IgD-negative memory B cell (primary cell): ENCODE data around the gene GAS2L2. TPM values are rescaled to one million over a fixed set of nuclear protein-coding genes. Genes with fewer than 3 reads are reported as not detected.

ENCODE experiments used
- H3K27ac Mint-ChIP-seq, 3 donors: one replicate each; pipeline ENCODE4 v1.8.0; 2020 to 2022; ENCODE audit warnings: mild to moderate bottlenecking in 3 of 3, mixed read lengths in 3 of 3, moderate library complexity in 1 of 3
- H3K27me3 Mint-ChIP-seq: one replicate; pipeline ENCODE4 v1.8.0; 2021; ENCODE audit warnings: mixed read lengths
- H3K36me3 Mint-ChIP-seq: one replicate; pipeline ENCODE4 v1.8.0; 2020; ENCODE audit warnings: mild to moderate bottlenecking, mixed read lengths
- H3K4me1 Mint-ChIP-seq, 3 donors: one replicate each; pipeline ENCODE4 v1.8.0; 2020 to 2022; ENCODE audit warnings: mixed read lengths in 3 of 3, mild to moderate bottlenecking in 1 of 3
- H3K4me3 Mint-ChIP-seq, 4 donors: one replicate each; pipeline ENCODE4 v1.8.0; 2020 to 2022; ENCODE audit warnings: mild to moderate bottlenecking in 4 of 4, mixed read lengths in 4 of 4, moderate library complexity in 3 of 4
- H3K9me3 Mint-ChIP-seq, 3 donors: one replicate each; pipeline ENCODE4 v1.8.0; 2020 to 2021; ENCODE audit warnings: mixed read lengths in 3 of 3, mild to moderate bottlenecking in 1 of 3
- polyA plus RNA-seq: library from polyadenylated mRNA; unstranded; fragments of 300-500 nt; fragmentation: Illumina TruSeq; gene quantifications from one replicate; pipeline ENCODE4 v1.2.3, GENCODE V29; 2021

GAS2L2 gene
- polyA plus RNA-seq, 1 donor from 2014 or later, result not detected

DNA sequence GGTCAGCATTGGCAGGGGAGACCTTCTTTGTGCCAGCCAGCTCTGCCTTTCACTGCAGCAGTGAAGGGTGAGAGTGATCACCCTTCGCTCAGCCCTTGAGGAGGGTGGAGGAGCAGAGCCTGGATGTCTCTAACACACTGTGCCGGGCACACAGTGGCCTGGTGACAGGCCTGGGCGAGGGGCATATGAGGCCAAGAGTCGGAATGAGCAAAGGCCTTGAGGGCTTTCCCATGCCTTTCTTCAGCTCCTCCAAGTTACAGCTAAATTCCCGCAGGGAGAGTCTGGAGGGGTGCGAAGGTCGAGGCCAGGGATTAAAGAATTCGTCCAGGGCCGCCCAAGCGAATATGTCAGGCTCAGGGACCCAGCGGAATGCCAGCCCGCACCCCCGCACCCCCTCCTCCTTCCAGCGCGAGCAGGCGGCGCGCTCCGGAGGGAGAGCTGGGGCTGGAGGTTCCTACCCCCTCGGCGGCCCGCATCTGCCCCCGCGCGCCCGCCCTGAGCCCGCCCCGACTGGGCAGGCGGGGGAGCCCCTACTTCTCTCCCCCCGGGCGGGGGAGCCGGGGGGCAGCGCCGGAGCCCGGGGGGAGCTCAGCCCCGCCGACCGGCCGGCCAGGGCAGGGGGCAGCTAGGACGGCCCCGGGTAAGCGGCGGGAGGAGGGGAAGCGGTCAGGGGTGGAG lies 21.7 kb downstream of the GAS2L2 start, which contains the start of gene RASL10B:
RASL10B (plus strand) TSS at position 401 of the 678 bp plus-strand sequence. CDS start 3,546 bp downstream, outside the sequence.
- H3K4me3 Mint-ChIP-seq, result peak within 1 kb of the TSS in 3 of 4 donors; percentile 65 to 87 (median 82)
- no peaks in the 10 kb centered on the region for H3K9me3 Mint-ChIP-seq
- H3K27ac Mint-ChIP-seq, result peak within 1 kb of the TSS in 1 of 3 donors; percentile 62
- peaks cover 18% of the 10 kb centered on the region for H3K36me3 Mint-ChIP-seq
- H3K4me1 Mint-ChIP-seq, result peaks cover 0 to 11% (median 10%) of the 10 kb centered on the region in 3 donors
- peaks cover 16% of the 10 kb centered on the region for H3K27me3 Mint-ChIP-seq

GRCh38 chr17:35730400-35731005 lies 22.5 kb downstream of the GAS2L2 start:
- H3K4me1 Mint-ChIP-seq, result peaks cover 0 to 11% (median 10%) of the 10 kb centered on the region in 3 donors
- H3K9me3 Mint-ChIP-seq, result no peaks in the 10 kb centered on the region
- H3K36me3 Mint-ChIP-seq, result peaks cover 18% of the 10 kb centered on the region
- H3K27ac Mint-ChIP-seq, result no peak overlapping the region
- peaks cover 16% of the 10 kb centered on the region for H3K27me3 Mint-ChIP-seq
- H3K4me3 Mint-ChIP-seq, result peak overlapping the region in 3 of 4 donors; percentile 65 to 87 (median 82)

DNA sequence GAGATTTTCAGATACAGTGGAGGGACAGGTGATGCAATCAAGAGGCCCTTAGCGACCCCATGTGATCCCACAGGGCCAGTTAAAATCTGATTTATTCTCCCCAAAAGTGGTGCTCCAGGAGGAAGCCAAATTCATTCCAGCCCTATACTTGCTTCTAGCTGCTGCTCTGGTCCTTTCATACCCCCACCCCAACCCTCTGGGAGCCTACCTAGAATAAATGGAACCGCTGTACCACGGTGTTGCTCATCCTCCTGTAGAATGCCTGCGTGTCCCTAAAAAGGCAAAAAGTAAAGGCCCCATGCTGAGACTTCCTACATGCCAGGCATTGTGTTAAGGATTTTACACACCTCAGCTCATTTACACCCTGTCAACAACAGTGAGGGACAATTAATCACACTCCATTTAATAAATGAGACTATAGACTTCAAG lies 23.6 kb downstream of the GAS2L2 start:
- H3K4me1 Mint-ChIP-seq, result peaks cover 0 to 11% (median 10%) of the 10 kb centered on the region in 3 donors
- no peak overlapping the region for H3K4me3 Mint-ChIP-seq
- H3K27me3 Mint-ChIP-seq, result peaks cover 16% of the 10 kb centered on the region
- H3K9me3 Mint-ChIP-seq, result no peaks in the 10 kb centered on the region
- no peak overlapping the region for H3K27ac Mint-ChIP-seq
- H3K36me3 Mint-ChIP-seq, result peaks cover 21% of the 10 kb centered on the region

DNA sequence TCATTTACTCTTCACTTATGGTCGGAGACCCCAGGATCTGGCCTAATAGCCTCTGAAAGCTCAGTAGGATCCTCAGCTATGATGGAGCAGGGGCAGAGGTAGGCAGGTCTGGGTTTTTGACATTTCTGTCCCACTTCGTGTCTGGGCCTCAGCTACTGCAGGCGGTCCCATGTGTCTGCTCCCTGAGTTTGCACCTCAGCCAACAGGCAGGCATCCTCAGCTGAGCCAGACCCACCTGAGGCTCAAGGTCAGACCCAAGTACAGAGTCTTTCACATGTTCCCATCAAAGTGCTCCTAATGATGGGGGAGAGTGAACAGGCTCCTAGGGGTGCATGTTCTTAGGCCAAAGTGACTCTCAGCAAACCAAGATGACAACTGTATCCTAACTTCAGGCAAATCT lies 24.5 kb downstream of the GAS2L2 start:
- H3K4me1 Mint-ChIP-seq, result peaks cover 0 to 11% (median 10%) of the 10 kb centered on the region in 3 donors
- peaks cover 21% of the 10 kb centered on the region for H3K36me3 Mint-ChIP-seq
- peaks cover 16% of the 10 kb centered on the region for H3K27me3 Mint-ChIP-seq
- peak overlapping the region in 1 of 3 donors; percentile 67 for H3K27ac Mint-ChIP-seq
- no peaks in the 10 kb centered on the region for H3K9me3 Mint-ChIP-seq
- peak overlapping the region in 1 of 4 donors; percentile 12 for H3K4me3 Mint-ChIP-seq

GRCh38 chr17:35727635-35728034 lies 25.4 kb downstream of the GAS2L2 start:
- Mint-ChIP-seq H3K4me3 (no peak overlapping the region), H3K4me1 (peaks cover 0 to 11% (median 10%) of the 10 kb centered on the region in 3 donors), H3K36me3 (peaks cover 21% of the 10 kb centered on the region), H3K27me3 (peaks cover 13% of the 10 kb centered on the region), H3K27ac (no peak overlapping the region), H3K9me3 (no peaks in the 10 kb centered on the region)

GRCh38 chr17:35726953-35727460 lies 26.0 kb downstream of the GAS2L2 start:
- Mint-ChIP-seq H3K4me3 (no peak overlapping the region), H3K27me3 (peaks cover 10% of the 10 kb centered on the region), H3K9me3 (no peaks in the 10 kb centered on the region), H3K4me1 (peaks cover 0 to 11% (median 10%) of the 10 kb centered on the region in 3 donors), H3K36me3 (peaks cover 21% of the 10 kb centered on the region), H3K27ac (no peak overlapping the region)

DNA sequence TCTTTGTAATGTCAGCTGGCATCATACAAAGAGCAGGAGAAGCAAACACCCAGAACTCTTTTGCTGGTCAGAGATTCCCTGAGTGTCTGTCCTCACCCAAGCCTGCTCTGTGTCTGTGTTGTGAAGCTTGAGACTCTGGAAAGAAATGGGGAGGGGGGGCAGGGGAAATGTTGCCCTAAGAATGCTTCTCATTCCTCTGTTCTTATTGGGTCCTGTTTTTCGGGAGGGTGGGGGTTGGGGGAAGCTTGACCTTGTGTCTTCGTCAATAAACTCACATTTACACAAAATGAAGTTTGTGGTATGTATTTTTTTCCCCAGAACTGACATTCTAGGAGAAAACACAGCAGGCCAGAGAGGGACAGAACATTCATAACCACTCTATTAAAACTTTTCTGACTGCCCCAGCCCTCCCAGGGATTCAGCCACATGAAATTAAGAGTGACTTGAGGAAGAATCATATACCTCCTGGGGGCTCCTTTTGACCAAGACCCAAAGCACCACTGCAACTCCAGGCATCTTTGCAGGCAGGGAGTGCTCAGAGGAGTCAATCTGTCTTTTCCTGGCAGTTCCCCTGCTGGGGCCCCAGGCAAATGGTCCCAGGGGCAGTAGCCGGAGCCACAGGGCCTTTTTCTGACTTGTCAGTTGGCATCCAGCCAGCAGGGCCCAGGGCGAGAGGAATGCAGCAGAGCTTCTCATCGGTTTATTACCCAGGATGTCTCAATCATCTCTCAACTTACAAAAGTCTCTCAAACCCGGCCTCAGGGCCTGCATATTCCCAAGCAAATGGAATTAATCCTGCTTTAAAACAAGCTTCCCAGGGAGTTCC lies 26.7 kb downstream of the GAS2L2 start:
- Mint-ChIP-seq H3K4me1 (peaks cover 0 to 11% (median 10%) of the 10 kb centered on the region in 3 donors), H3K27ac (no peak overlapping the region), H3K4me3 (no peak overlapping the region), H3K27me3 (peaks cover 9% of the 10 kb centered on the region), H3K36me3 (peaks cover 22% of the 10 kb centered on the region), H3K9me3 (no peaks in the 10 kb centered on the region)

DNA sequence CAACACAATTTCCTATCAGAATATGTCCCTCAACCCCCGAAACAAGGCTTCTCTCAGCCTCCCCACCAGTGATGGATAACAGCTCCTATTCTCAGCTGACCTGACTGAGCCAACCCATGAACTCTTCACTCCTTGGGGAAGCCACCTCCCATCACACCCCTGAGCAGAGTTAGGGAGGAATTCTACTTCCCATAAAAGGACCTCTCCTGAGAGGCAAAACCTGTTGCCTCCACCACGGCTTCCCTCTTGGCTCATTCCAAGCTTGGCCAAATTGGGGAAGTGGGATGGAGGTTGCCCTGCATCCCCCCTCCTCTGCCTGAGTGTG lies 27.3 kb downstream of the GAS2L2 start:
- H3K36me3 Mint-ChIP-seq, result peaks cover 21% of the 10 kb centered on the region

DNA sequence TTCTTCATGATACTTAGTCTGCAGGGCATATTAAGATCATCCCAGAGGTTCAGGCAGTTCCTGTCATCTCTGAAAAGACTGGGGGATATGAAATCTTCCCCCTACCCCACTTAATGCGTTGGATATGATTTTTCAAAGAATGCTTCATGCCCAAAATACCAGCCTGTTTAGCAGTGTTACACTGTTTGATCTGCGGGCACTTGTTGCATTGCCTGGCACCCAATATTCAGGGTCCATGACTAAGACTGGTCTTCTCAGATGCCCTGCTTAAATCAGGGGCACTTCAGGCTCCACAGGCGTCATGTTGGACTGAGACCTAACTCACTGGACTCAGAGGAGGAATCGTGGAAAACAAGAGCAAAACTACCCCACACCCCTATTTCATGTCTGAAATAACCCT lies 28.0 kb downstream of the GAS2L2 start:
- Mint-ChIP-seq H3K36me3 (peaks cover 16% of the 10 kb centered on the region), H3K4me3 (no peak overlapping the region), H3K4me1 (peaks cover 0 to 2% (median 0%) of the 10 kb centered on the region in 3 donors), H3K9me3 (no peaks in the 10 kb centered on the region), H3K27me3 (no peaks in the 10 kb centered on the region), H3K27ac (no peak overlapping the region)

More for the DNA sequence above, 27.3 kb downstream of the GAS2L2 start:
- H3K4me1 Mint-ChIP-seq, result peaks cover 0 to 7% (median 5%) of the 10 kb centered on the region in 3 donors
- H3K4me3 Mint-ChIP-seq, result no peak overlapping the region
- H3K27ac Mint-ChIP-seq, result no peak overlapping the region
- H3K9me3 Mint-ChIP-seq, result no peaks in the 10 kb centered on the region
- peaks cover 4% of the 10 kb centered on the region for H3K27me3 Mint-ChIP-seq

- no peak overlapping the region for H3K27ac Mint-ChIP-seq
- H3K9me3 Mint-ChIP-seq, result no peaks in the 10 kb centered on the region
- no peak overlapping the region for H3K4me3 Mint-ChIP-seq
- peaks cover 12% of the 10 kb centered on the region for H3K36me3 Mint-ChIP-seq
- no peaks in the 10 kb centered on the region for H3K27me3 Mint-ChIP-seq
- no peaks in the 10 kb centered on the region for H3K4me1 Mint-ChIP-seq
Observed at GRCh38 chr17:35723735-35724134, 29.3 kb downstream of the GAS2L2 start.

GRCh38 chr17:35717475-35717874 lies 35.6 kb downstream of the GAS2L2 start:
- Mint-ChIP-seq H3K36me3 (peaks cover 5% of the 10 kb centered on the region), H3K27me3 (no peaks in the 10 kb centered on the region), H3K27ac (no peak overlapping the region), H3K9me3 (no peaks in the 10 kb centered on the region), H3K4me3 (no peak overlapping the region), H3K4me1 (peaks cover 0 to 2% (median 0%) of the 10 kb centered on the region in 3 donors)

- H3K4me1 Mint-ChIP-seq, result peaks cover 0 to 2% (median 0%) of the 10 kb centered on the region in 3 donors
- no peaks in the 10 kb centered on the region for H3K9me3 Mint-ChIP-seq
- H3K27me3 Mint-ChIP-seq, result no peaks in the 10 kb centered on the region
- peaks cover 5% of the 10 kb centered on the region for H3K36me3 Mint-ChIP-seq
- no peak overlapping the region for H3K27ac Mint-ChIP-seq
- H3K4me3 Mint-ChIP-seq, result no peak overlapping the region
Observed at GRCh38 chr17:35716897-35717465, 36.1 kb downstream of the GAS2L2 start.

DNA sequence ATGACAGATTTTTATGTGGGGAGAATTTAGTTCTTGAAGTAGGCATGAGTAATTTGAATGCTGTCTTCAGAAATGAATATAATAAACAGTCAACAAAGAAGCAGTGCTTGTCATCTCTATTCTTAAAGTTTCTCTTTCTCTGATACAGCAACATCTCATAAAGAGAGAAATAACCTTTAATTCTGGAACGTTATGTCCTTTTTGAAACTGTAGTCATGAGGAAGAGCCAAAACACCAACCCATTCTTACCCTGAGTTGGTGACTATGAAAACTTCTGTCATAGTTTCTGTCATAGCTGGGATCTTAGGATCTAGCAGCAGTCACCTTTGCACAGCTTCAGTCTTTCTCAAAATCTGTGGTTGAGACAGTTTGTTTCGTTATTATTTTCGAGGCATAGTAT lies 36.9 kb downstream of the GAS2L2 start:
- no peak overlapping the region for H3K4me3 Mint-ChIP-seq
- no peaks in the 10 kb centered on the region for H3K9me3 Mint-ChIP-seq
- peaks cover 0 to 2% (median 0%) of the 10 kb centered on the region in 3 donors for H3K4me1 Mint-ChIP-seq
- no peaks in the 10 kb centered on the region for H3K27me3 Mint-ChIP-seq
- H3K27ac Mint-ChIP-seq, result no peak overlapping the region
- H3K36me3 Mint-ChIP-seq, result peaks cover 2% of the 10 kb centered on the region

DNA sequence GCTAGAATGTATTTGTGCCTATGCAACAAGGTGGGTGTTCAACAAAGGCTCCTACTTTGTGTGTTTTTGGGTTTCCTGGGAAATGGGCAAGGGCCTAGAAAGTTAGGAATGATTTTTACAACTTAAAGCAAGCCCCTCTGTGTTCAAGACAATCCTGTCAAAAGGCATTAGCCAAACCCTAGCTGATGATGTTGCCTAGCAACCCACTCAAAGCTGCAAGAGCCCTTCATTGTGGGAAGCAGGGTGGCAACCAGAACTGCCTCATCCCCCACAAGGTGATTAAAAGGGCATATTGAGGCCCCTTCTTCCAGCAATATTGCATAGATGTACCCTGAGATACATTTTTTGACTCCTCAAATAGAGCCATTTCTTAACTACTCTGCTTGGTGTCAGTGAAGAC lies 37.6 kb downstream of the GAS2L2 start:
- Mint-ChIP-seq H3K9me3 (no peaks in the 10 kb centered on the region), H3K27ac (no peak overlapping the region), H3K4me1 (peaks cover 0 to 2% (median 0%) of the 10 kb centered on the region in 3 donors), H3K4me3 (no peak overlapping the region), H3K27me3 (no peaks in the 10 kb centered on the region), H3K36me3 (peaks cover 3% of the 10 kb centered on the region)
